ENCODE measurements around the gene MAP2K5.

- TF ChIP-seq CTCF (IDR thresholded peaks at IDR 0.05) (no peak), POLR2A (IDR thresholded peaks at IDR 0.05) (no peak)
These were observed 220.3 kb downstream of the MAP2K5 start for GRCh38 chr15:67762610-67763368.

Measured in tibial nerve (tissue), 3 donors.